Parathyroid adenoma (tissue), 2 donors: ENCODE data around the gene NCAPG.
"Not testable (repeated sequence)": the region's sequence is repeated elsewhere in the genome, so short reads cannot be mapped to it uniquely, and the experiment has no call there.

Experiments
- H2AFZ ChIP-seq: fragments of 300-600 bp; sonication (generic); one replicate; pipeline ENCODE4 v1.7.0; 2017; ENCODE audit warnings: antibody characterized with exemption, mild to moderate bottlenecking
- H3K27ac ChIP-seq: fragments of 300-600 bp; sonication (generic); one replicate; pipeline ENCODE4 v1.7.0; 2017
- H3K27me3 ChIP-seq: fragments of 300-600 bp; sonication (generic); one replicate; pipeline ENCODE4 v1.7.0; 2017; ENCODE audit warnings: low read length; ENCODE audit not compliant: control insufficient read depth, insufficient read depth
- H3K36me3 ChIP-seq: fragments of 300-600 bp; sonication (generic); one replicate; pipeline ENCODE4 v1.7.0; 2017; ENCODE audit warnings: low read length; ENCODE audit not compliant: control insufficient read depth, insufficient read depth
- H3K4me1 ChIP-seq: fragments of 300-600 bp; sonication (generic); one replicate; pipeline ENCODE4 v1.7.0; 2017; ENCODE audit warnings: control low read depth
- H3K4me2 ChIP-seq: fragments of 300-600 bp; sonication (generic); one replicate; pipeline ENCODE4 v1.7.0; 2017; ENCODE audit warnings: low read length
- H3K4me3 ChIP-seq: fragments of 300-600 bp; sonication (generic); one replicate; pipeline ENCODE4 v1.7.0; 2017; ENCODE audit warnings: low read depth, low read length
- H3K79me2 ChIP-seq: fragments of 300-600 bp; sonication (generic); one replicate; pipeline ENCODE4 v1.7.0; 2017; ENCODE audit warnings: control low read depth
- H3K9ac ChIP-seq: fragments of 300-600 bp; sonication (generic); one replicate; pipeline ENCODE4 v1.7.0; 2017; ENCODE audit warnings: mild to moderate bottlenecking
- H3K9me3 ChIP-seq: fragments of 300-600 bp; sonication (generic); one replicate; pipeline ENCODE4 v1.7.0; 2017; ENCODE audit warnings: low read length; ENCODE audit not compliant: control insufficient read depth
- TF ChIP-seq, protein P1 (sequence below): fragments of 300-600 bp; sonication (generic); IDR thresholded peaks from one replicate; pipeline ENCODE4 v1.7.0; 2017; ENCODE audit warnings: antibody characterized with exemption, mild to moderate bottlenecking
- donor health status: primary hyperparathyroidism.

Gene NCAPG

DNA sequence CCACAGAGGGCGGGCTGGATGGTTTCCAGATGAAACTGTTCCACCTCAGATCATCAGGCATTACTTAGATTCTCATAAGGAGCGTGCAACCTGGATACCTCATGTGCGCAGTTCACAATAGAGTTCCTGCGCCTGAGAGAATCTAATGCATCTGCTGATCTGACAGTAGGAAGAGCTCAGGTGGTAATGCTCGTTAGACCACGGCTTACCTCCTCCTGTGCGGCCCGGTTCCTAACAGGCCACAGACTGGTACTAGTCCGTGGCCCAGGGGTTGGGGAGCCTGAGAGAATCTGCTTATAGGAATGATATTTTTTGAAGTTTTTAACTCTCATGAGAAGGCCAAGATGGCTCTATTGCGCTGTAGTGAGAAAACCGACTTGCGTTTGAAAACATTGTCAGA lies 5.4 kb downstream of the NCAPG start:
- Histone ChIP-seq H3K27me3 (no peaks in the 10 kb centered on the region), H3K4me3 (no peak overlapping the region), H3K27ac (no peak overlapping the region), H3K9ac (no peak overlapping the region), H3K4me2 (no peak overlapping the region), H3K36me3 (no peaks in the 10 kb centered on the region), H3K79me2 (no peaks in the 10 kb centered on the region), H3K4me1 (no peaks in the 10 kb centered on the region), H3K9me3 (no peaks in the 10 kb centered on the region), H2AFZ (no peak overlapping the region)
- TF ChIP-seq, protein P1, sequence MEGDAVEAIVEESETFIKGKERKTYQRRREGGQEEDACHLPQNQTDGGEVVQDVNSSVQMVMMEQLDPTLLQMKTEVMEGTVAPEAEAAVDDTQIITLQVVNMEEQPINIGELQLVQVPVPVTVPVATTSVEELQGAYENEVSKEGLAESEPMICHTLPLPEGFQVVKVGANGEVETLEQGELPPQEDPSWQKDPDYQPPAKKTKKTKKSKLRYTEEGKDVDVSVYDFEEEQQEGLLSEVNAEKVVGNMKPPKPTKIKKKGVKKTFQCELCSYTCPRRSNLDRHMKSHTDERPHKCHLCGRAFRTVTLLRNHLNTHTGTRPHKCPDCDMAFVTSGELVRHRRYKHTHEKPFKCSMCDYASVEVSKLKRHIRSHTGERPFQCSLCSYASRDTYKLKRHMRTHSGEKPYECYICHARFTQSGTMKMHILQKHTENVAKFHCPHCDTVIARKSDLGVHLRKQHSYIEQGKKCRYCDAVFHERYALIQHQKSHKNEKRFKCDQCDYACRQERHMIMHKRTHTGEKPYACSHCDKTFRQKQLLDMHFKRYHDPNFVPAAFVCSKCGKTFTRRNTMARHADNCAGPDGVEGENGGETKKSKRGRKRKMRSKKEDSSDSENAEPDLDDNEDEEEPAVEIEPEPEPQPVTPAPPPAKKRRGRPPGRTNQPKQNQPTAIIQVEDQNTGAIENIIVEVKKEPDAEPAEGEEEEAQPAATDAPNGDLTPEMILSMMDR: no peak

DNA sequence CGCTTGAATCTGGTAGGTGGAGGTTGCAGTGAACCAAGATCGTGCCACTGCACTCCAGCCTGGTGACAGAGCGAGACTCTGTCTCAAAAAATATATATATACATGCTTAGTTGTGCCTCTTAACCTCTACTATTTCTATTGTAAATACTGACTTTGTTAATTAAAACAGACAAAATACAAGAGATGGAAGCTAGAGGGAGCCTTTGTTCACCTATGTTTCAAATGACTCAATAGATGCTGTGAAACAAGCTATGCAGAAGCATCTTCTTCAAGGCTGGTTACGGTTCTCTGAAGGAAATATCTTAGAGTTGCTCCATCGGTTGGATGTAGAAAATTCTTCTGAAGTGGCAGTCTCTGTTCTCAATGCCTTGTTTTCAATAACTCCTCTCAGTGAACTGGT lies 6.2 kb downstream of the NCAPG start:
- TF ChIP-seq, protein P1: peak; percentile 49
- no peaks in the 10 kb centered on the region for H3K79me2 ChIP-seq
- H3K27me3 ChIP-seq: no peaks in the 10 kb centered on the region
- no peak overlapping the region for H2AFZ ChIP-seq
- no peak overlapping the region for H3K9ac ChIP-seq
- H3K9me3 ChIP-seq: no peaks in the 10 kb centered on the region
- H3K36me3 ChIP-seq: no peaks in the 10 kb centered on the region
- H3K27ac ChIP-seq: no peak overlapping the region
- H3K4me2 ChIP-seq: no peak overlapping the region
- H3K4me3 ChIP-seq: no peak overlapping the region
- no peaks in the 10 kb centered on the region for H3K4me1 ChIP-seq

DNA sequence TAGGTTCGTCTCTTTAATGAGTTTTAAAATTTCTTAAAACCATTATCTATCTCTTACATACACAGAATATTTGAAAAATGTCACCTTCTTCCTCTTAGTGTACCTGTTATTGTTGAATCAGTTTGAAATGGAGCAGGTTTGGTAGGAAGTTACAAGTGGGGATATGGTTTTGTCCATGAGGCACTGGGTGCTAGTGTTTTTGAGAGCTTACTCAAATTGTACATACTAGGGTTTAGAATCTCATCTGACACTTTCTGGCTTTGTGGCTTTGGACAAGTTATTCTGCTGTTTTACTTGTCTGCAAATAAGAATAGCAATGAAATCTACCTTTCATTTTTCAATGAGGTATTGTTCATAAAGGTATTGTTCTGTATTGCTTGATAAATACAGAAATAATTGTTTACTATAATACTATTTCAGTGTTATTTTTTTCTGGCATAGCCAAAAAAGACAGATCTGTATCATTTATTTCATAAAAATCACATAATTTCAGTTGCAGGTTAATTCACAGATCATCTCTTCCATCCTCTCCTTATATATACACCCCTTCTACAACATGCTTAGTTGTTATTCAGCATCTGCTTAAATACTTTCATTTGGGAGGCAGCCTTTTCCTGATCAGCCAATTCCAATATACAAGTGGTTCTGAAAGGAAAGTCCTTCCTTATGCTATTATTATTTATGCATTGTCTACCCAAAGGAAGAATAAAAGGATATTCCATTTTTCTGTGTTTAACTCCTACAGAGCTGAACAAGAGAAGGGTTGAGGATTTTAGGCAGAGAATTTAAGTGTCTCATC lies 13.3 kb downstream of the NCAPG start:
- no peaks in the 10 kb centered on the region for H3K79me2 ChIP-seq
- H3K36me3 ChIP-seq: no peaks in the 10 kb centered on the region
- no peak overlapping the region for H3K9ac ChIP-seq
- H3K9me3 ChIP-seq: no peaks in the 10 kb centered on the region
- TF ChIP-seq, protein P1: no peak
- no peak overlapping the region for H3K4me3 ChIP-seq
- no peaks in the 10 kb centered on the region for H3K4me1 ChIP-seq
- H2AFZ ChIP-seq: no peak overlapping the region
- no peak overlapping the region for H3K4me2 ChIP-seq
- no peak overlapping the region for H3K27ac ChIP-seq
- no peaks in the 10 kb centered on the region for H3K27me3 ChIP-seq

DNA sequence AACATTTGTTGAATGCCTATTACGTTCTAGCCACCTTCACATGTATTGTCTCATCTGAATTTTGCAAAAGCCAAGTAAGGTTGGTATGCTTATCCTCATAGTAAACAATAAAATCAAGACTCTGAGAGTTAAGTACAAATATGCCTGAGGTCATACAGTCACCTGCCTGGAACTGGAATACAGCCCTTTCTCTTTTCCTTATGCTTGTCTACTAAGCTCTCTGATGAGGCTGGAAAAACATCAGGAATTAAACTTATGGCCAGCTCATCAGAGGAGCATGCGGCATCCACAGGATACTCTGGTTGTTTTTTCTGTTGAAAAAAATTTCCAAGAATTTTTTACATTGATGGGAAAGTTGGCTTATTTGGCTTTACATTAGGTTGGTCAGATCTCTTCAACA lies 35.5 kb downstream of the NCAPG start:
- Histone ChIP-seq H3K4me1 (no peaks in the 10 kb centered on the region), H3K9ac (no peak overlapping the region), H3K4me3 (no peak overlapping the region), H3K27me3 (no peaks in the 10 kb centered on the region), H3K79me2 (no peaks in the 10 kb centered on the region), H3K9me3 (no peaks in the 10 kb centered on the region), H3K36me3 (no peaks in the 10 kb centered on the region), H3K4me2 (no peak overlapping the region), H3K27ac (no peak overlapping the region), H2AFZ (no peak overlapping the region)
- TF ChIP-seq, protein P1: no peak

DNA sequence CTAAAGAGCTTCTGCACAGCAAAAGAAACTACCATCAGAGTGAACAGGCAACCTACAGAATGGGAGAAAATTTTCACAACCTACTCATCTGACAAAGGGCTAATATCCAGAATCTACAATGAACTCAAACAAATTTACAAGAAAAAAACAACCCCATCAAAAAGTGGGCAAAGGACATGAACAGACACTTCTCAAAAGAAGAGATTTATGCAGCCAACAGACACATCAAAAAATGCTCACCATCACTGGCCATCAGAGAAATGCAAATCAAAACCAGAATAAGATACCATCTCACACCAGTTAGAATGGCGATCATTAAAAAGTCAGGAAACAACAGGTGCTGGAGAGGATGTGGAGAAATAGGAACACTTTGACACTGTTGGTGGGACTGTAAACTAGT lies 39.5 kb downstream of the NCAPG start:
- H3K4me1 ChIP-seq, H3K36me3 ChIP-seq, H3K9ac ChIP-seq, H3K27me3 ChIP-seq, H3K27ac ChIP-seq, H3K4me3 ChIP-seq, H2AFZ ChIP-seq, H3K79me2 ChIP-seq, H3K9me3 ChIP-seq, H3K4me2 ChIP-seq: not testable (repeated sequence)
